Fibroblast of upper back skin (primary cell): ENCODE results near the gene TMEM59L.

ENCODE experiments used
- DNase-seq: peaks from one replicate; pipeline ENCODE4 v3.0.0-alpha.2; 2013

The TMEM59L gene

GRCh38 chr19:18660051-18660910 lies 47.6 kb downstream of the TMEM59L start:
- DNase-seq: no peak

DNA sequence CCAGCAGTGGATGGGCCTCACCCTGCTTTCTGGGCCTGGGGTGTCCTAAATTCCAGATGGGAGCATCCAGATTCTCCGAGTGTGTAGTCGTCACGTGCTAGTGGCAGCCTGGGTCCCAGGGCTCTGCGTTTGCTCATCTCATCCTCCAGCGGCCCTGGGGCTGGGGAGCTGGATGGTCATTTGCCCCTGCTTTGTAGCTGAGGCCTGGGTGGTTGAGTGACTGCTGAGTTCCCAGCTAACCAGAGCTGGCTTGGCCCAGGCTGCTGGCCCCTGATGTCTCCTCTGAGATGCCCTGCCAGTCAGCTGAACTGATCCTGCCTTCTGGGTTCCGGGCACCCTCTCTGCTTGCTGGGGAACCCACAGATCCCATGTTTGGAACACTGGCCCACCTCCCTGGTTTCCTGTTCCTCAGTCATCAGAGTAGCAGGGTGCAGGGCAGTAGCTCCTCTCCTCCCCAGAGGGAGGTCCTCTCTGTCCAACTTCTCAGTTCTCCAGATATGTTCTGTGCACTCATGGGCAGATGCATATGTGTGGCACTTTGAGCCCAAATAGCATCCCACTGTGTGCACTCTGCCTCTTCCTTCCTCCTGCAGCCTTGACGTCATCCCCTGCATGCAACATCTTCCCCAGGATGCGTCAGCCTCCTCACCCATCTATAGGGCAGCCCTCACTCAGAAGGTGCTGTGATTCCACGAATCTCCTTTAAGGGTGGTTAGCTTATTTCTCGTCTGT lies 48.4 kb downstream of the TMEM59L start:
- DNase-seq: no peak

DNA sequence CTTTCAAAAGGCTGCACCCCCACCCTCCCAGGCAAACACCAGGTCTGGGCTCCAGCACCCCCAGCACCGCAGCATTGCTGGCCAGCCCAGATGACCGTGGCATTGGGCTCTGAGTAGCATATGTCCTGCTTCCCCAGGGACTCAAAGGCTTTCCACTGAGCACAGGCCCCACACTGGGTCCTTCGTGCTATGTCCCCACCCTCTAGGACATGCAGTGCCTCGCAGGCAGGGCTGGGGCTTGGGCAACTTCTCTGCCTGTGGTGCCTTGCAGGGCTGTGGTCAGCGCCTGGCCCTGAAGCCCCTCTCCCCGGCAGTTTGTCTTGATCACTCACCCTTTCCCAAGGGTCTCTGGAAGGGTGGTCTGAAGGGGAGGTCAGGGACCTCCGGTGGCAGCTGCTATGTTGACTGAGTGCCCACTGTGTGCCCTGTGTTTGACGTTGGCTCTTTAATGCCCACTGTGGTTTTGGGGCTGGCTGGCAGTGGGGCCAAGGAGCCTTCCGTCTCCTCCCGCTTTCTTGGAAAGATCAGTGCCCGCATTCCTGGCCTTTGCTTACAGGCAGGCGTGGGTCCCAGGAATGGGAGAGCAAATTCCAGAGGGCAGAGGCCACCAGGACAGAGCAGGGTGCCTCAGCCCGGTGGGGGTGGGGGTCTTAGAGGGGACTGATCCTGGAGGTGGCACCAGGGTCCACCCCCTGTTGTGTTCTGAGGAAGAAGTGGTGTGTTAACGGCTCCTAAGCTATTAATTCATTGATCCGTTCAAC lies 50.5 kb downstream of the TMEM59L start:
- DNase-seq: no peak

GRCh38 chr19:18663940-18664530 lies 51.4 kb downstream of the TMEM59L start:
- no peak for DNase-seq

DNA sequence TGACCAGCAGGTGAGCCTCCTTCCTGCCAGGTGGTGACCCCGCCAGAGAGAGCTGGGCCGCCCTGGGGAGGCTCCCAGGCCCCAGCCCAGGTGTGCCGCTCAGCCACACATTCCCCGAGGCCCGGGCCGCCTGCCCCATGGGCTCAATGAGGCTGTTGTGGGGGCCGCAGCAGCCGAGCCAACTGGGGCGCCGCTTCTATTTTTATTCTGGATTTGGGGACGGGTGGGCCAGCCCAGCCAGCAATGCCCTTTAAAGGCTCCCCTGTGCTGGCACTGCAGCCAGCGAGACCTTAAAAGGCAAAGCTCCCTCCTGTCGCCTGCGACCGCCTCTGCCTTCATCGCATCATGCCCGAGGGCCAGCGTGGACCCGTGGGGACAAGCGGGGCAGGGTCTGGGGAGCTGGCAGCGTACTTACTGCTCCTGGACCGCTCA lies 53.1 kb downstream of the TMEM59L start:
- no peak for DNase-seq

DNA sequence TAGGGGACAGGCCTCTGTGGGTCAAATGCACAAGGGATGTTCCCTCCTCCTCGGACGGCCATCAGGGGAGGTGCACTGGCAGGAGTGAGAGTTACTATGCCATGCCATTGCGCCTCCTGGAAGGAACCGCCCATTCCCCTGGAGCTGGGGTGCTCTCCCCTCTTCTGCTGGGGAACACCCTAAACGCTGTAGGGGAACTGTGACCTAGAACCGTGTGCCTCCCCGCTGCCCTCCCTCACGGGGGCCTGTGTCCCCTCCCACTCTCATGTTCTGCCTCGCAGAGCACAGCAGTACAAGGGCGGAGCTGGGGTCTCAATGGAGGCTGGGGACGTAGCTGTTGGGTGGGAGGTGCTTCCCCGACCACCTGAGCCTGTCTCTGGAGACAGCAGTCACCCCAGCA lies 53.6 kb downstream of the TMEM59L start:
- no peak for DNase-seq

DNA sequence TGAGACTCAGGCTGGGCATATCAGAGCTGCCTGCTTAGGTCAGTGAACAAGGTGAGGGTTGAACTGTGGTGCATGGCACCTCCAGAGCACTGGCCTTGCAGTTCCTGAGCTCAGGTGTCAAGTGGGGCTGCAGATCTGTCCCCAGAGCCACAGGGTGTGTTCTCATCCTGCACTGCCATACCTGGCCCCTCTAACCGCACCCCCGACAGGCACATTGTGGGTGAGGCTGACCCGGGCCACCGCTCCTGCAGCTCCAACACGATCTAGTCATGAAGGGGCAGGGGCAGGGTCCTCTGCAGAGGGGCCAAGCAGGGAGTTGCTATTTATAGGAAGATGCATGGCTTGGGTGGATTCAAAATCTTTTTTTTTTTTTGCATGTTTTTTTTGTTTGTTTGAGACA lies 54.1 kb downstream of the TMEM59L start:
- no peak for DNase-seq

DNA sequence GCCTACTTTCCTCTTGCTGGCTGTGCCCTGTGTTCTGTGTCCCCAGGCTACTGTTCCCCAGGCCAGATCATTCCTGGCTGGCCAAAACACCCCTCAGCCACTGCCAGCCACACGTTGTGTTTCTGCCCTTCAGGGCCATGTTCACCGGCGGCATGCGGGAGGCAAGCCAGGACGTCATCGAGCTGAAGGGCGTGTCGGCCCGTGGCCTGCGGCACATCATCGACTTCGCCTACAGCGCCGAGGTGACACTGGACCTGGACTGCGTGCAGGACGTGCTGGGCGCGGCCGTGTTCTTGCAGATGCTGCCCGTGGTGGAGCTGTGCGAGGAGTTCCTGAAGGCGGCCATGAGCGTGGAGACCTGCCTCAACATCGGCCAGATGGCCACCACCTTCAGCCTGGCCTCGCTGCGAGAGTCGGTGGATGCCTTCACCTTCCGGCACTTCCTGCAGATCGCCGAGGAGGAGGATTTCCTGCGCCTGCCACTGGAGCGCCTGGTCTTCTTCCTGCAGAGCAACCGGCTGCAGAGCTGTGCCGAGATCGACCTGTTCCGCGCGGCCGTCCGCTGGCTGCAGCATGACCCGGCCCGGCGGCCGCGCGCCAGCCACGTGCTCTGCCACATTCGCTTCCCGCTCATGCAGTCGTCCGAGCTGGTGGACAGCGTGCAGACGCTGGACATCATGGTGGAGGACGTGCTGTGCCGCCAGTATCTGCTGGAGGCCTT lies 55.0 kb downstream of the TMEM59L start:
- no peak for DNase-seq

- DNase-seq: no peak
Measured at GRCh38 chr19:18668252-18668631, 55.6 kb downstream of the TMEM59L start.

DNA sequence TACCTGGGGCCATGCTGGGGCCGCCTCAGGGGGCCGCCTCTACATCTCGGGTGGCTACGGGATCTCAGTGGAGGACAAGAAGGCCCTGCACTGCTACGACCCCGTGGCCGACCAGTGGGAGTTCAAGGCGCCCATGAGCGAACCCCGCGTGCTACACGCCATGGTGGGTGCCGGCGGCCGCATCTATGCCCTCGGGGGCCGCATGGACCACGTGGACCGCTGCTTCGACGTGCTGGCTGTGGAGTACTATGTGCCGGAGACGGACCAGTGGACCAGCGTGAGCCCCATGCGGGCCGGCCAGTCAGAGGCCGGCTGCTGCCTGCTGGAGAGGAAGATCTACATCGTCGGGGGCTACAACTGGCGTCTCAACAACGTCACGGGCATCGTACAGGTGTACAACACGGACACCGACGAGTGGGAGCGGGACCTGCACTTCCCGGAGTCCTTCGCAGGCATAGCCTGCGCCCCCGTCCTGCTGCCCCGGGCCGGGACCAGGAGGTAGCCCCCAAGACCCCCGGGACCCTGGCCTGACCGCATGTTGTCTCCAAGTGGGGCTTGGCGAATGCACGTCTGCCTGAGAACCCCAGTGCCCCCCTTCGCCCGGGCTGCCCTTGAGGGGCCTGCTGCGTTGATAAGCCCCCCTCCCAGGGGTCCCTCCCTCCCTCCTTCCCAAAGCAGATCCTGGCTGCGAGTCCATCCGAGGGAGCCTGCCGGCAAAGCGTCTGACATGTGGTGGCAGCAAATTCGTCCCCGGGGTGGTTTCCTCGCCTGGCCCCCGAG lies 56.3 kb downstream of the TMEM59L start:
- DNase-seq: no peak

DNA sequence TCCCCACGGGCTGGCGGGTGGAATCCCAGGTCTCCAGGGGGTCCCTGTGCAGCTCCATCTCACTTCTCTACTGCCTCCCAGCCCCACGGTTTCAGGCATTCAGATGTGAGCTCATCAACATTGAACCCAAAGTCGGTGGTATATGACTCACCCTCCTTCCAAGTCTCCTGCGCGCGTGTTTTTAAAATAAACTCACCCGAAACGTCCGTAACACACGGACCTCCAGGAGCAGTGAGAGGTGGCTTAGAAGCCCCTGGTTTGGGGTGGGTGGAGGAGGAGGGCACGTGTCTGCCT lies 56.8 kb downstream of the TMEM59L start:
- peak; percentile 35 for DNase-seq

- DNase-seq: no peak
Measured at GRCh38 chr19:18669883-18670282, 57.2 kb downstream of the TMEM59L start.

- no peak for DNase-seq
Measured at GRCh38 chr19:18670312-18670711, 57.6 kb downstream of the TMEM59L start.
